Measurements from ENCODE around the gene HARS1. TPM values are rescaled to one million over a fixed set of nuclear protein-coding genes. Genes with fewer than 3 reads are reported as not detected.
"Not testable (repeated sequence)": the region's sequence is repeated elsewhere in the genome, so short reads cannot be mapped to it uniquely, and the experiment has no call there.

HARS1 gene
- total RNA-seq, 2 donors from 2014 or later = 78.4 to 85.1 TPM

- H3K27ac Mint-ChIP-seq = peak overlapping the region; percentile 96
- H3K36me3 Mint-ChIP-seq (ENCODE audit: insufficient read depth in 2 of 2) = peaks cover 6 to 14% of the 10 kb centered on the region in 2 donors
- DNase-seq; H3K27me3 Mint-ChIP-seq (ENCODE audit: low read depth); ATAC-seq (replicated peaks in 1 of 2); H3K9me3 Mint-ChIP-seq: not testable (repeated sequence)
- peaks cover 24% of the 10 kb centered on the region for H3K4me1 Mint-ChIP-seq (ENCODE audit: low read depth)
- peak overlapping the region in 1 of 2 donors; percentile 96 for H3K4me3 Mint-ChIP-seq
Measured at GRCh38 chr5:140708787-140709186, 17.6 kb upstream of the HARS1 start.

- H3K9me3 Mint-ChIP-seq = no peaks in the 10 kb centered on the region
- H3K27ac Mint-ChIP-seq = no peak overlapping the region
- peaks cover 24% of the 10 kb centered on the region for H3K4me1 Mint-ChIP-seq (ENCODE audit: low read depth)
- no peaks in the 10 kb centered on the region for H3K27me3 Mint-ChIP-seq (ENCODE audit: low read depth)
- H3K36me3 Mint-ChIP-seq (ENCODE audit: insufficient read depth in 2 of 2) = peaks cover 10 to 14% of the 10 kb centered on the region in 2 donors
- no peak overlapping the region for H3K4me3 Mint-ChIP-seq
- DNase-seq (no peak), ATAC-seq (replicated peaks in 1 of 2) (no peak)
Measured at GRCh38 chr5:140707812-140708211, 16.6 kb upstream of the HARS1 start.

GRCh38 chr5:140700177-140701144 lies 9.3 kb upstream of the HARS1 start, which contains the start of gene ZMAT2:
Gene ZMAT2 (plus strand): TSS chr5:140700447. CDS start chr5:140700461, 14 bp downstream.
- Mint-ChIP-seq H3K4me1 (ENCODE audit: low read depth) (peaks cover 24% of the 10 kb centered on the region), H3K36me3 (ENCODE audit: insufficient read depth in 2 of 2) (peaks cover 18 to 44% of the 10 kb centered on the region in 2 donors), H3K27me3 (ENCODE audit: low read depth) (no peaks in the 10 kb centered on the region), H3K9me3 (no peaks in the 10 kb centered on the region), H3K4me3 (peak within 1 kb of the TSS; percentile 97 to 99), H3K27ac (peak within 1 kb of the TSS; percentile 96)
- DNase-seq = peak; percentile 90 to 96
- peak; percentile 98 to 99 for ATAC-seq (replicated peaks in 1 of 2)

GRCh38 chr5:140696891-140697492 lies 5.8 kb upstream of the HARS1 start:
- H3K36me3 Mint-ChIP-seq (ENCODE audit: insufficient read depth in 2 of 2) = peaks cover 16 to 38% of the 10 kb centered on the region in 2 donors
- no peaks in the 10 kb centered on the region for H3K9me3 Mint-ChIP-seq

GRCh38 chr5:140694276-140694675 lies 3.1 kb upstream of the HARS1 start:
- Mint-ChIP-seq H3K9me3 (no peaks in the 10 kb centered on the region), H3K27me3 (ENCODE audit: low read depth) (no peaks in the 10 kb centered on the region), H3K4me1 (ENCODE audit: low read depth) (peaks cover 33% of the 10 kb centered on the region), H3K36me3 (ENCODE audit: insufficient read depth in 2 of 2) (peaks cover 9 to 35% of the 10 kb centered on the region in 2 donors), H3K27ac (peak overlapping the region; percentile 25), H3K4me3 (no peak overlapping the region)
- ATAC-seq (replicated peaks in 1 of 2) = no peak
- no peak for DNase-seq

More at GRCh38 chr5:140696891-140697492, 5.8 kb upstream of the HARS1 start:
- Mint-ChIP-seq H3K4me3 (no peak overlapping the region), H3K4me1 (ENCODE audit: low read depth) (peaks cover 38% of the 10 kb centered on the region), H3K27me3 (ENCODE audit: low read depth) (no peaks in the 10 kb centered on the region), H3K27ac (peak overlapping the region; percentile 29)
- DNase-seq (no peak), ATAC-seq (replicated peaks in 1 of 2) (no peak)

GRCh38 chr5:140690376-140690932 lies 716 bp downstream of the HARS1 start:
- Mint-ChIP-seq H3K9me3 (no peaks in the 10 kb centered on the region), H3K27ac (peak overlapping the region; percentile 92), H3K36me3 (ENCODE audit: insufficient read depth in 2 of 2) (peaks cover 4 to 18% of the 10 kb centered on the region in 2 donors), H3K4me1 (ENCODE audit: low read depth) (peaks cover 45% of the 10 kb centered on the region), H3K4me3 (peak overlapping the region; percentile 90 to 94), H3K27me3 (ENCODE audit: low read depth) (no peaks in the 10 kb centered on the region)
- no peak for DNase-seq
- ATAC-seq (replicated peaks in 1 of 2) = peak in 1 of 2 donors; percentile 5

- no peak for DNase-seq
- no peaks in the 10 kb centered on the region for H3K4me1 Mint-ChIP-seq (ENCODE audit: low read depth)
- H3K9me3 Mint-ChIP-seq = no peaks in the 10 kb centered on the region
- peak overlapping the region; percentile 52 for H3K27ac Mint-ChIP-seq
- peaks cover 1 to 10% of the 10 kb centered on the region in 2 donors for H3K36me3 Mint-ChIP-seq (ENCODE audit: insufficient read depth in 2 of 2)
- no peak overlapping the region for H3K4me3 Mint-ChIP-seq
- no peak for ATAC-seq (replicated peaks in 1 of 2)
- no peaks in the 10 kb centered on the region for H3K27me3 Mint-ChIP-seq (ENCODE audit: low read depth)
Measured at GRCh38 chr5:140678993-140679392, 12.2 kb downstream of the HARS1 start.

- H3K27me3 Mint-ChIP-seq (ENCODE audit: low read depth) = no peaks in the 10 kb centered on the region
- H3K36me3 Mint-ChIP-seq (ENCODE audit: insufficient read depth in 2 of 2) = peaks cover 1 to 11% of the 10 kb centered on the region in 2 donors
- peak overlapping the region; percentile 74 for H3K27ac Mint-ChIP-seq
Measured at GRCh38 chr5:140677947-140678346, 13.2 kb downstream of the HARS1 start.

GRCh38 chr5:140674629-140675028 lies 16.5 kb downstream of the HARS1 start:
- no peaks in the 10 kb centered on the region for H3K9me3 Mint-ChIP-seq
- DNase-seq (no peak), ATAC-seq (replicated peaks in 1 of 2) (no peak)
- no peaks in the 10 kb centered on the region for H3K4me1 Mint-ChIP-seq (ENCODE audit: low read depth)
- H3K4me3 Mint-ChIP-seq = no peak overlapping the region
- H3K36me3 Mint-ChIP-seq (ENCODE audit: insufficient read depth in 2 of 2) = peaks cover 1 to 10% of the 10 kb centered on the region in 2 donors
- no peaks in the 10 kb centered on the region for H3K27me3 Mint-ChIP-seq (ENCODE audit: low read depth)
- H3K27ac Mint-ChIP-seq = no peak overlapping the region

More at GRCh38 chr5:140677947-140678346, 13.2 kb downstream of the HARS1 start:
- DNase-seq = no peak
- no peak overlapping the region for H3K4me3 Mint-ChIP-seq
- no peaks in the 10 kb centered on the region for H3K4me1 Mint-ChIP-seq (ENCODE audit: low read depth)
- no peaks in the 10 kb centered on the region for H3K9me3 Mint-ChIP-seq
- ATAC-seq (replicated peaks in 1 of 2) = no peak

GRCh38 chr5:140674211-140674610 lies 17.0 kb downstream of the HARS1 start:
- Mint-ChIP-seq H3K27me3 (ENCODE audit: low read depth) (no peaks in the 10 kb centered on the region), H3K36me3 (ENCODE audit: insufficient read depth in 2 of 2) (peaks cover 1 to 11% of the 10 kb centered on the region in 2 donors), H3K4me3 (no peak overlapping the region), H3K4me1 (ENCODE audit: low read depth) (no peaks in the 10 kb centered on the region), H3K27ac (no peak overlapping the region), H3K9me3 (no peaks in the 10 kb centered on the region)
- no peak for DNase-seq
- no peak for ATAC-seq (replicated peaks in 1 of 2)

- Mint-ChIP-seq H3K4me3 (no peak within 1 kb of the TSS), H3K9me3 (no peaks in the 10 kb centered on the region), H3K36me3 (ENCODE audit: insufficient read depth in 2 of 2) (peaks cover 1 to 11% of the 10 kb centered on the region in 2 donors), H3K27ac (no peak within 1 kb of the TSS), H3K27me3 (ENCODE audit: low read depth) (no peaks in the 10 kb centered on the region), H3K4me1 (ENCODE audit: low read depth) (no peaks in the 10 kb centered on the region)
- ATAC-seq (replicated peaks in 1 of 2) = no peak
- no peak for DNase-seq
Measured at GRCh38 chr5:140673187-140673976, 17.8 kb downstream of the HARS1 start, which contains the start of gene DND1. Gene DND1 (minus strand): TSS chr5:140673576. CDS start chr5:140673542, 34 bp downstream.

- H3K36me3 Mint-ChIP-seq (ENCODE audit: insufficient read depth in 2 of 2) = peaks cover 3 to 8% of the 10 kb centered on the region in 2 donors
- no peaks in the 10 kb centered on the region for H3K9me3 Mint-ChIP-seq
- H3K4me1 Mint-ChIP-seq (ENCODE audit: low read depth) = peaks cover 7% of the 10 kb centered on the region
- no peak overlapping the region for H3K27ac Mint-ChIP-seq
- ATAC-seq (replicated peaks in 1 of 2) (peak in 1 of 2 donors; percentile 54), DNase-seq (peak; percentile 12 to 57)
- H3K27me3 Mint-ChIP-seq (ENCODE audit: low read depth) = no peaks in the 10 kb centered on the region
- no peak overlapping the region for H3K4me3 Mint-ChIP-seq
Measured at GRCh38 chr5:140672455-140673186, 18.5 kb downstream of the HARS1 start.
